ENCODE measurements around the gene PP2D1.
"Not testable (repeated sequence)": the region's sequence is repeated elsewhere in the genome, so short reads cannot be mapped to it uniquely, and the experiment has no call there.

Gene PP2D1

GRCh38 chr3:19967812-19968211, 44.3 kb downstream of the PP2D1 start:
- TF ChIP-seq CTCF (IDR thresholded peaks at IDR 0.05; ENCODE audit: low read depth, low read length, missing control alignments), result no peak
- no peak overlapping the region for H3K4me3 ChIP-seq (replicated peaks; ENCODE audit: low read depth, low read length)
- no peak for DNase-seq (ENCODE audit: extremely low read depth, low read depth)

- DNase-seq (ENCODE audit: extremely low read depth, low read depth), result no peak
- no peak overlapping the region for H3K4me3 ChIP-seq (replicated peaks; ENCODE audit: low read depth, low read length)
- no peak for TF ChIP-seq CTCF (IDR thresholded peaks at IDR 0.05; ENCODE audit: low read depth, low read length, missing control alignments)
Measured at GRCh38 chr3:19967208-19967607, 44.9 kb downstream of the PP2D1 start.

- no peak for DNase-seq (ENCODE audit: extremely low read depth, low read depth)
- H3K4me3 ChIP-seq (replicated peaks; ENCODE audit: low read depth, low read length), result no peak overlapping the region
- no peak for TF ChIP-seq CTCF (IDR thresholded peaks at IDR 0.05; ENCODE audit: low read depth, low read length, missing control alignments)
Measured at GRCh38 chr3:19961960-19962359, 50.1 kb downstream of the PP2D1 start.

- DNase-seq (ENCODE audit: extremely low read depth, low read depth), result no peak
Measured at GRCh38 chr3:19960696-19961095, 51.4 kb downstream of the PP2D1 start.

GRCh38 chr3:19959505-19959904, 52.6 kb downstream of the PP2D1 start:
- DNase-seq (ENCODE audit: extremely low read depth, low read depth), result no peak
- TF ChIP-seq CTCF (IDR thresholded peaks at IDR 0.05; ENCODE audit: low read depth, low read length, missing control alignments), result no peak
- no peak overlapping the region for H3K4me3 ChIP-seq (replicated peaks; ENCODE audit: low read depth, low read length)

More at GRCh38 chr3:19960696-19961095, 51.4 kb downstream of the PP2D1 start:
- no peak overlapping the region for H3K4me3 ChIP-seq (replicated peaks; ENCODE audit: low read depth, low read length)
- TF ChIP-seq CTCF (IDR thresholded peaks at IDR 0.05; ENCODE audit: low read depth, low read length, missing control alignments), result no peak

GRCh38 chr3:19957354-19957753, 54.7 kb downstream of the PP2D1 start:
- H3K4me3 ChIP-seq (replicated peaks; ENCODE audit: low read depth, low read length), result not testable (repeated sequence)

GRCh38 chr3:19954676-19955075, 57.4 kb downstream of the PP2D1 start:
- no peak for TF ChIP-seq CTCF (IDR thresholded peaks at IDR 0.05; ENCODE audit: low read depth, low read length, missing control alignments)
- H3K4me3 ChIP-seq (replicated peaks; ENCODE audit: low read depth, low read length), result no peak overlapping the region
- no peak for DNase-seq (ENCODE audit: extremely low read depth, low read depth)

More at GRCh38 chr3:19957354-19957753, 54.7 kb downstream of the PP2D1 start:
- DNase-seq (ENCODE audit: extremely low read depth, low read depth), result not testable (repeated sequence)

Data from HFF-Myc (cell line).